ENCODE measurements around the gene LOXL3. TPM values are rescaled to one million over a fixed set of nuclear protein-coding genes. Genes with fewer than 3 reads are reported as not detected.

LOXL3 gene
- total RNA-seq, 4 donors from 2014 or later = 1.6 to 4.1 (median 3.0) TPM

- in situ Hi-C loops (cut with MboI; ENCODE audit: low pct_ligation_motif_present in 1 of 4, low pct_unique_long_range_greater_than_20kb in 1 of 4, low sequenced_read_pairs in 3 of 4) = loop anchor here in 1 of 4 donors (5.0 kb wide), 1 partner anchor 74 kb away; no protein-coding TSS in a partner anchor
- H3K36me3 ChIP-seq = no peaks in the 10 kb centered on the region
- H3K27ac ChIP-seq = peak overlapping the region; percentile 85 to 90 (median 86)
- peak overlapping the region; percentile 46 to 59 (median 51) for H3K4me3 ChIP-seq
- 2% methylated on average over 49 of the region's 67 CpGs; no CpG with 5 or more reads in 1 of the 2 donors for WGBS, 2 donors (ENCODE audit: low coverage in 1 of 2)
- DNase-seq = peak; percentile 89
- H3K4me1 ChIP-seq = peaks cover 29 to 69% (median 55%) of the 10 kb centered on the region in 4 donors
- intact Hi-C loops (cut with DNase I; ENCODE audit: low total_unique reads) = no loop called here
- TF ChIP-seq CTCF (IDR thresholded peaks at IDR 0.05) = peak in 2 of 5 experiments; percentile 24 to 27
- peak; percentile 81 to 93 (median 92) for TF ChIP-seq POLR2AphosphoS5 (IDR thresholded peaks at IDR 0.05)
- TF ChIP-seq EP300 (IDR thresholded peaks at IDR 0.05; ENCODE audit: low read depth) = no peak
- TF ChIP-seq POLR2A (IDR thresholded peaks at IDR 0.05) = peak; percentile 91
- H3K27me3 ChIP-seq = peaks cover 36% of the 10 kb centered on the region
- H3K9me3 ChIP-seq = no peaks in the 10 kb centered on the region
Measured at GRCh38 chr2:74502720-74503505, 50.8 kb downstream of the LOXL3 start.

GRCh38 chr2:74502147-74502719 lies 51.5 kb downstream of the LOXL3 start:
- no peaks in the 10 kb centered on the region for H3K9me3 ChIP-seq
- H3K4me1 ChIP-seq = peaks cover 30 to 75% (median 61%) of the 10 kb centered on the region in 4 donors
- in situ Hi-C loops (cut with MboI; ENCODE audit: low pct_ligation_motif_present in 1 of 4, low pct_unique_long_range_greater_than_20kb in 1 of 4, low sequenced_read_pairs in 3 of 4) = loop anchor here in 1 of 4 donors (5.0 kb wide), 1 partner anchor 75 kb away; no protein-coding TSS in a partner anchor
- intact Hi-C loops (cut with DNase I; ENCODE audit: low total_unique reads) = no loop called here
- H3K27me3 ChIP-seq = peaks cover 42% of the 10 kb centered on the region
- 21% methylated on average over 32 of the region's 32 CpGs; no CpG with 5 or more reads in 1 of the 2 donors for WGBS, 2 donors (ENCODE audit: low coverage in 1 of 2)
- peak overlapping the region; percentile 46 to 59 (median 51) for H3K4me3 ChIP-seq
- no peaks in the 10 kb centered on the region for H3K36me3 ChIP-seq
- DNase-seq = peak; percentile 75
- peak overlapping the region; percentile 85 to 90 (median 86) for H3K27ac ChIP-seq
- TF ChIP-seq POLR2AphosphoS5 (IDR thresholded peaks at IDR 0.05) (peak in 2 of 3 donors; percentile 72 to 75), EP300 (IDR thresholded peaks at IDR 0.05; ENCODE audit: low read depth) (no peak), POLR2A (IDR thresholded peaks at IDR 0.05) (peak; percentile 1), CTCF (IDR thresholded peaks at IDR 0.05) (no peak)

GRCh38 chr2:74501335-74502071 lies 52.2 kb downstream of the LOXL3 start:
- WGBS, 2 donors (ENCODE audit: low coverage in 1 of 2) = 84 to 91% methylated on average over 6 to 18 of the region's 18 CpGs

GRCh38 chr2:74500578-74500946 lies 53.2 kb downstream of the LOXL3 start:
- no peak overlapping the region for H3K27ac ChIP-seq
- in situ Hi-C loops (cut with MboI; ENCODE audit: low pct_ligation_motif_present in 1 of 4, low pct_unique_long_range_greater_than_20kb in 1 of 4, low sequenced_read_pairs in 3 of 4) = loop anchor here in 1 of 4 donors (5.0 kb wide), 1 partner anchor 77 kb away; no protein-coding TSS in a partner anchor
- H3K4me3 ChIP-seq = no peak overlapping the region
- no peaks in the 10 kb centered on the region for H3K9me3 ChIP-seq
- peaks cover 42% of the 10 kb centered on the region for H3K27me3 ChIP-seq
- intact Hi-C loops (cut with DNase I; ENCODE audit: low total_unique reads) = no loop called here
- no peak for DNase-seq
- H3K4me1 ChIP-seq = peaks cover 19 to 62% (median 47%) of the 10 kb centered on the region in 4 donors
- TF ChIP-seq POLR2AphosphoS5 (IDR thresholded peaks at IDR 0.05) (no peak), CTCF (IDR thresholded peaks at IDR 0.05) (no peak), EP300 (IDR thresholded peaks at IDR 0.05; ENCODE audit: low read depth) (no peak), POLR2A (IDR thresholded peaks at IDR 0.05) (no peak)
- H3K36me3 ChIP-seq = no peaks in the 10 kb centered on the region

More at GRCh38 chr2:74501335-74502071, 52.2 kb downstream of the LOXL3 start:
- Histone ChIP-seq H3K4me1 (peaks cover 27 to 71% (median 57%) of the 10 kb centered on the region in 4 donors), H3K27me3 (peaks cover 42% of the 10 kb centered on the region), H3K9me3 (no peaks in the 10 kb centered on the region), H3K4me3 (peak overlapping the region in 1 of 4 donors; percentile 54), H3K36me3 (no peaks in the 10 kb centered on the region), H3K27ac (no peak overlapping the region)
- intact Hi-C loops (cut with DNase I; ENCODE audit: low total_unique reads) = no loop called here
- DNase-seq = no peak
- in situ Hi-C loops (cut with MboI; ENCODE audit: low pct_ligation_motif_present in 1 of 4, low pct_unique_long_range_greater_than_20kb in 1 of 4, low sequenced_read_pairs in 3 of 4) = loop anchor here in 1 of 4 donors (5.0 kb wide), 1 partner anchor 76 kb away; no protein-coding TSS in a partner anchor
- no peak for TF ChIP-seq POLR2AphosphoS5 (IDR thresholded peaks at IDR 0.05)
